DMS53 treated with DMSO at 0.1 percent for 48 hours (cell line): ENCODE measurements around the gene SLC44A2.
A peak's percentile ranks its signal among the peaks of the same experiment; 100 is the strongest.

ENCODE experiments used
- DNase-seq: peaks from one replicate; lab custom pipeline; 2025; ENCODE audit not compliant: unreplicated experiment; lab: John Stamatoyannopoulos, UW

The SLC44A2 gene

DNA sequence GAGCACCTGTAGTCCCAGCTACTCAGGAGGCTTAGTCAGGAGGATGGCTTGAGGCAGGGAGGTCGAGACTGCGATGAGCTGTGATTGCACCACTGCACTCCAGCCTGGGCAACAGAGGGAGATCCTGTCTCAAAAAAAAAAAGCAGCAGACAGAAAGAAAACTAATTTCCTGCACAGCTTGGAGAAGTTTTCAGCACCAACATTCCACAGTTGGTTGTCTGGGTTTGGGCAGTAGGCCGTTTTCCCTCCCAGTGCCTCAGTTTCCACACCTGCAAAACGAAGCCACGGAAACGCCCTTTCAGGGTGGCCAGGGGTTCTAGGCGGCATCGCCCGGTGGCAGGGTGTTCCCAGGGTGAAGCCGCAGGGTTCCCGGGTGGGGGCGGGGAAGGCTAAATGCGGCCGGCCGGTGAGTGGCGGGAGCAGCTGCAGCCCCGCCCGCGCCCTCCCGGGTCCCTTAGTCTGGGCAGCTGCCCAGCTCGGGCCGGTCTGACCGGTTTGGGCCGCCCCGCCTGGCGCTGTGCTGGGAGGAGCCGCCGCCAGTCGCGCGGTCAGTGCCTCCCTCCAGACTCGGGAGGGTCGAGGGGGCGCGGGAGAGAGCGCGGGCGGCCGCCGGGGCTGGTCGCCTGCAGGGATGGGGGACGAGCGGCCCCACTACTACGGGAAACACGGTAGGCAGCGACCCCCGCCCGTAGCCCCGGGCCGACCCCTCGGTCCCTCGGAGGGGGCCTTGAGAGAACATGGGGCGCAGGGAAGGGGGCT lies at the start of gene SLC44A2:
SLC44A2 (plus strand) TSS at position 551 of the 759 bp plus-strand sequence; CDS start at position 632, 81 bp downstream.
- DNase-seq, result peak; percentile 67

GRCh38 chr19:10577951-10578350 lies 47.4 kb upstream of the SLC44A2 start:
- DNase-seq, result no peak

GRCh38 chr19:10580979-10581631 lies 44.2 kb upstream of the SLC44A2 start:
- DNase-seq, result peak; percentile 59

GRCh38 chr19:10582091-10582490 lies 43.3 kb upstream of the SLC44A2 start:
- no peak for DNase-seq

DNA sequence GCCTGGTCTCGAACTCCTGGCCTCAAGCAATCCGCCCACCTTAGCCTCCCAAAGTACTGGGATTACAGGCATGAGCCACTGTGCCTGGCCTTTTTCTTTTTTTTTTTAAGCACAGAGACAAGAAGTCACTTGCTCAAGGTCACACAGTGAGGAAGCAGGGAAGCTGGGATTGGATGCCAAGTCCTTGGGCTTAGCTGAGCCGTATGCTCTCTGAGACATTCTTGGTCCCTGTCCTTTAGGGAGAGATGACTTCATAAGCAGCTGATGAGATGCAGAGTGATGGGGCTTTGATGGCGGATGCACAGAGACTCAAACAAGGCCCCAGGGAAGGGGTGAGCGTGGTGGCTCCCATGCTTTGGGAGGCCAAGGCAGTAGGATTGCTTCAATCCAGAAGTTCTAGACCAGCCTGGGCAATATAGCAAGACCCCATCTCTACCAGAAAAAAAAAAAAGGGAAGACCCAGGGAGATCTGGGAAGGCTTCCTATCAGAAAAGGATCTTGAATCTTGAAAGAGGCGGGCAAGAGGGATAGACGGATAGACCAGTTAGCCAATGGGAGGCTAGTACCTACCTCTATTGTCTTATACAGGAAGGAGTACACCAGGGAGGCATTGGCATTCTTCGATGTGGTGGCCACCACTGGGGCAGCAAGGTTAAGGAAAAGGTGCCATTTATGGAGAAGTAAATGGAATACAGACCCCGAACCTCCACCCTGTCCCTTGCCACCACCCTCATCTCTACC lies 42.1 kb upstream of the SLC44A2 start:
- no peak for DNase-seq

- DNase-seq, result no peak
These were observed 39.0 kb upstream of the SLC44A2 start for GRCh38 chr19:10586396-10586795.

DNA sequence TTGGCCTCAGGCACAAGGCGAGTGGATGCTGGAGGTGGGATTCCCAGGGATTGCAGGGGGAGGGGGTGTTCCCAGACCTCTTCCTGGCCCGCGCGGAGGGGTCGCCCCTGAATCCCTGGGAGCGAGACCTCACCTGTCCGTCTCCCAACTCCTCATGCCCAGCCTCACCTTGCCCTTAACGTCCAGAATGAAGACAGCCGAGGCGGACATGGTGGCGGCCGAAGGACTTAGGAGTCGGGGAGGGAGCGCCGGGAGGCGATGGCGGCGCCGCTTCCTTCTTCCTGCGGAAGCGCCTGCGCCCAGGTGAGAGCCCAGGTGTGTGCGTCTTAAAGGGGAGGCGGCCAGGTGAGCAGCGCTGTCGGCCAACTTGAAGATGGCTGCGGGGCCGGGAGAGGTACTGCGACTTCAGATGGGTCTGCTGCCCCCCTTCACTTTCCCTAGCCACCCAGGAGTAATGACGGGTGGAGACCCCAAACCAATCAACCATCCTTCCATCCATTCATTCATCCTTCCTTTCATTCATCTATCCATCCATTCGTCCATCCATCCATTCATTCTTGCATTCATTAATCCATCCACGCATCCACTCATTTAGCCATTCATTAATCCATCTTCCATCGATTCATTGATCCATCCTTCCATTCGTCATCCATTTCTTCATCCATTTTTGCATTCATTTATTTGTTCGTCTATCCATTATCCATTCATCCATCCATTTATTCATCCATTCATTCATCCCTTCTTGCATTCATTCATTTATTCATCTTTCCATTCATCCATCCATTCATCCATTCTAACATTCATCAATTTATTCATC lies 38.1 kb upstream of the SLC44A2 start, which contains the start of gene AP1M2:
AP1M2 (minus strand) TSS at position 291 of the 817 bp plus-strand sequence; CDS start at position 210, 81 bp downstream.
- peak; percentile 26 for DNase-seq

DNA sequence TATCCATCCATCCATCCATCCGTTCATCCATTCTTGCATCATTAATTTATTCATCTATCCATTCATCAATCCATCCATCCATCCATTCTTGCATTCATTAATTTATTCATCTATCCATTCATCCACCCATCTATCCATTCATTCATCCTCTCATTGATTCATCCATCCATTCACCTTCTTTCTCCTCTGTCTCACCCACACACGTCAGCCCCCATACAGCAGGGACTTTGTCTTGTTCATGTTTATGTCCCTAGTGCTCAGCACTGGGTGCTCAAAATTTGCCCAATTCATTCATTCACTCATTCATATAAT lies 37.6 kb upstream of the SLC44A2 start:
- no peak for DNase-seq

- DNase-seq, result no peak
These were observed 32.2 kb upstream of the SLC44A2 start for GRCh38 chr19:10593148-10593547.

DNA sequence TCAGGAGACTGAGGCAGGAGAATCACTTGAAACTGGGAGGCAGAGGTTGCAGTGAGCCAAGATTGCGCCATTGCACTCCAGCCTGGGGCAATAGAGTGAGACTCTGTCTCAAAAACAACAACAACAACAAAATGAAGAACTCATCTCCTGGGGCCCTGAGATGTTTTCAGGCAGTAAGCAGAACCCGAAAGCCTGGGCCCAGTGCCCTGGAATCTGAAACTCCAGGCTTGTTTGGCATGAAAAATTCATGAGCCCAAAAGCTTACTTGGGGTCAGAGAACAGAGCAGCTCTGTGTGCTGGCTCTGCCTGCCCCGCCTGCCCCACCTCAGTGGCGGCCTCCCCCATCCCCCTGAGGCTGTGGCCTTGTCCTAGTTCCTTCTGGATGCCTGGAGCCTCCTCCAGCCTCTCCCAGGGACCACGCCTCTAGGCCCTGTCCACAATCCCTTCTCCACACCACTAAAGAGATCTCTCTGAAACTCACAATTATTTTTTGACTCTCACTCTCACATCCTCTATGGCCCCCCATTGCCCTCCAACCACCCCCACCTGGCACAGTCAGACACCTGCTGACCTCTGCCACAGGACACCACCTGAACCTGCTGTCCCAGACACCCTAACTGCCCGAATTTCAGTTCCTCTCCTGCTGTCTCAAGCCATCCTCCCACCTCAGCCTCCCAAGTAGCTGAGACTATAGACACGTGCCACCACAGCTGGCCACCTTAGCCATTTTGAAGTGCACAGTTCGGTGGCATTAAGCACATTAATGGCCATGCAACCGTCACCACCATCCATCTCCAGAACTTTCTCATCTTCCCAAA lies 31.3 kb upstream of the SLC44A2 start:
- DNase-seq, result no peak

DNA sequence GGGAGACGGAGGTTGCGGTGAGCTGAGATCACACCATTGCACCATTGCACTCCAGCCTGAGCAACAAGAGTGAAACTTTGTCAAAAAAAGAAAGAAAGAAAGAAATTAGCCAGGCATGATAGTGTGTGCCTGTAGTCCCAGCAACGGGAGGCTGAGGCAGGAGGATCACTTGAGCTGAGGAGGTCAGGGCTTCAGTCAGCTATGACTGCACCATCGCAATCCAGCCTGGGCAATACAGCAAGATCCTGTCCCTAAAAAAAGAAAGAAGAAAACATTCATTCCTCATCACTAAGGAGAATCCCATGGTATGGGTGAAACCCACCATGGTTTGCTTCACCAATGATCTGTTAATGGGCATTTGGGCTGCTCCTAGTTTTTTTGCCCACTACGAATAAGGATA lies 25.2 kb upstream of the SLC44A2 start:
- no peak for DNase-seq

DNA sequence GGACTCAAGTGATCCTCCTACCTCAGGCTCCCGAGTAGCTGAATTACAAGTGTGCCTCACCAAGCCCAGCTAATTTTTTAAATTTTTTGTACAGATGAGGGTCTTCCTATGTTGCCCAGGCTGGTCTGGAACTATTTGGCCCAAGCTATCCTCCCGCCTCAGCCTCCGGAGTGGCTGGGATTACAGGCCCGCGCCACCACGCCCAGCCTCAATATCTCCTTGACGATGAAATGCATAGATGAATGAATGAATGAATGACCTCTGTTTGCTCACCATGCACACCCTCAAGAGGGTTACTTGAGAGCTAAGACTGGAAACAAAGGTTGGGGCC lies 23.4 kb upstream of the SLC44A2 start:
- DNase-seq, result peak; percentile 1

GRCh38 chr19:10602330-10603083 lies 22.8 kb upstream of the SLC44A2 start:
- no peak for DNase-seq

DNA sequence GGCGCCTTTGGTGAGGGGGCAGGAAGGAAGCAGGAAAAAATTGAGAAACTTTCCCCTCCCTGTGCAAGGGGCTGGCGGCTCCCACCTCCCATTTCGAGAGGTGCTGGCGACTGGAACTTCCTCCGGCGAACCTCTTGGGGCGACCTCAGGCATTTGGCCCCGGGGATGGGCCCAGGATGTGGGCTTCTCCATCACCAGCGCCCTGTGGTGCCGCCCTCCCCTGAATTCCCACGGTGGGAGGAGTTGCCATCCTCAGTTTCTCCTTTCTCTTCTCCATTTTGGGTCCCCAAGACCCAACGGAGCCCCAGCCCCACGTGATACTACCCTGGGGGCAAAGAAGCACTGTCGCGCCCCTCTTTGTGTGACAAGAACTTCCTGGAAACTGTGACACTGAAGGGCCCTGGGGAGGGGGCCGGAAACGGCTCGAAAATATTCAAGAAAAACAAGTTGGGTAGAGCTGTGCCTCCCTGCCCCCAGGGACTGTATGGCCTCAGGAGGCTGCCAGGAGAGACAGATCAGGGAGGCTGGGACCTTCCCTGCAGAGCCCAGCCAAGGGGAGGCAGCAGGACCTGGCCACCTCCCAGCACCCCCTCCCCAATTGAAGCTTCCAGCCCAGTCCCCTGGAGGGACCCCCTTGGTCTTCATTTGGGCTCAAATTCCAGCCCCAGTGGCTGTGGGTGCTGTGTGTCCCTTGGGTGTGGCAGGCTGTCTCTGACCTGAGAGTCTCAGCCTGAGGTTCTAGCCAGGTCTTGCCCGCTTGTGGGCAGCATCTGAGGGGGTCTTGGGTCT lies 22.1 kb upstream of the SLC44A2 start:
- DNase-seq, result no peak

- DNase-seq, result no peak
These were observed 21.4 kb upstream of the SLC44A2 start for GRCh38 chr19:10603873-10604459.

DNA sequence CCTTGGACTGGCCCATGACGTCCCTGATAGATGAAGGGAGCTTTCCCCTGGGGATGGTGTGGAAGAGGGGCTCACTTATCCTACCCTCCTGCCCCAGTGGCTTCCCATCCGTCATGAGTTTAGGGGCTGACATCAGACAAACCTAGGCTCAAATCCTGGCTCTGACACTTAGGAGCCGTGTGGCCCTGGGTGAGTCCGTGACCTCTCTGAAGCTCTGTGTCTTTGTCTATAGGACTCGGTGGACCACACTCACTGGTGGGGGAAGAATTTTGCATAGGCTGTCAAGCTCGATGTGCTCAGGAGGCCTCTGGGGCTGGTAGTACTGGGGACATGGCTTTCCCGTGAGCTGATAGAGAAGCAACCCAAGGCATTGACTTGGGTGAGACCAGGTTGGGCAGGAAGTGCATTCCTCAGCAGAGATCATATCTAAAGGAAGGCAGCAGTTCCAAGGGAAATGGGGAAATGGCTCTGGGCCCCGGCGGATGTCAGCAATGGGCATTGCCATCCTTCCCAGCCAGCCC lies 20.8 kb upstream of the SLC44A2 start:
- DNase-seq, result no peak

DNA sequence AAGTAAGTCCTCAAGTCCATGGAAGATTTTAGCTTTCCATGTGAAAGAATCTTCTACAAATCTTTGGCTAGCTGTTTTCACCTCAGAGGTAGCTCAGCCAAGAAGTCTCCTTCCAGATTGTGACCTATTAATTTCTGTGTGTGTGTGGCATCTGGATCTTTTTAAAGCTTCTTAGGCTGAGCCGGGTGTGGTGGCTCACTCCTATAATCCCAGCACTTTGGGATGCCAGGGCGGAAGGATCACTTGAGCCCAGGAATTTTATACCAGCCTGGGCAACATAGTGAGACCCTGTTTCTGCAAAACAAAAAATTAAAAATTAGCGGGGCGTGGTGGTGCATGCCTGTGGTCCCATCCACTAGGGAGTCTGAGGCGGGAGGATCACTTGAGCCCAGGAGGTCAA lies 13.4 kb upstream of the SLC44A2 start:
- no peak for DNase-seq

GRCh38 chr19:10612499-10613119 lies 12.7 kb upstream of the SLC44A2 start:
- no peak for DNase-seq
